Thyroid gland (tissue), 4 donors: ENCODE measurements around the gene TSNAX. TPM values are rescaled to one million over a fixed set of nuclear protein-coding genes. Genes with fewer than 3 reads are reported as not detected.

Source experiments
- DNase-seq, 2 donors: peaks; one replicate each; pipeline ENCODE4 v3.0.0-alpha.2; 2019
- H3K27ac ChIP-seq, 3 donors: fragments of 200-600 bp; sonication (generic); 1 replicate in 2 of 3; 2 replicates in 1 of 3; pipeline ENCODE4 v1.5.1; 2016 to 2019; ENCODE audit warnings: mild to moderate bottlenecking in 1 of 3, moderate library complexity in 1 of 3
- H3K27me3 ChIP-seq: fragments of 200-600 bp; sonication (generic); one replicate; pipeline ENCODE4 v1.5.1; 2019
- H3K36me3 ChIP-seq, 2 donors: fragments of 200-600 bp; sonication (generic); one replicate each; pipeline ENCODE4 v1.5.1; 2016 to 2019
- H3K4me1 ChIP-seq, 2 donors: fragments of 200-600 bp; sonication (generic); one replicate each; pipeline ENCODE4 v1.5.1; 2017 to 2019
- H3K4me3 ChIP-seq, 3 donors: fragments of 200-600 bp; sonication (generic); replicated peaks in 1 of 3; 1 replicate in 2 of 3; 2 replicates in 1 of 3; pipeline ENCODE4 v1.5.1; 2016; ENCODE audit warnings: mild to moderate bottlenecking in 1 of 3
- H3K9me3 ChIP-seq: fragments of 200-600 bp; sonication (generic); one replicate; pipeline ENCODE4 v1.5.1; 2017
- POLR2A ChIP-seq, 2 donors: fragments of 450-650 bp; IDR thresholded peaks; one replicate each; pipeline ENCODE4 v1.6.1; 2017; ENCODE audit warnings: antibody characterized with exemption in 2 of 2, mild to moderate bottlenecking in 2 of 2, moderate library complexity in 1 of 2
- WGBS, 2 donors: methylation state at CpG; one replicate each; pipeline ENCODE4 v1.1.5; 2017; 5-methylcytosine and 5-hydroxymethylcytosine counted together
- intact Hi-C: fragments of 100-400 bp; cut with DNase I; formaldehyde crosslinking; loops from one replicate; pipeline ENCODE4 v1.15.1; 2023
- total RNA-seq, 4 donors: library from RNA; depleted of rRNA; stranded (reverse); fragments of >200 nt; gene quantifications; one replicate each; pipeline ENCODE4 v1.2.3, GENCODE V29; 2016
- TF ChIP-seq, protein P1 (sequence below), 6 experiments: fragments of 200-600 bp in 3 of 6; fragments of 450-650 bp in 3 of 6; sonication (generic) in 3 of 6; IDR thresholded peaks; one replicate each; pipeline ENCODE4 v1.5.1; 2016 to 2019; ENCODE audit warnings: antibody characterized with exemption in 6 of 6, mild to moderate bottlenecking in 2 of 6, inconsistent platforms in 1 of 6, moderate library complexity in 1 of 6

Gene TSNAX
- total RNA-seq, 4 donors from 2014 or later: 32.0 to 43.7 (median 36.5) TPM

DNA sequence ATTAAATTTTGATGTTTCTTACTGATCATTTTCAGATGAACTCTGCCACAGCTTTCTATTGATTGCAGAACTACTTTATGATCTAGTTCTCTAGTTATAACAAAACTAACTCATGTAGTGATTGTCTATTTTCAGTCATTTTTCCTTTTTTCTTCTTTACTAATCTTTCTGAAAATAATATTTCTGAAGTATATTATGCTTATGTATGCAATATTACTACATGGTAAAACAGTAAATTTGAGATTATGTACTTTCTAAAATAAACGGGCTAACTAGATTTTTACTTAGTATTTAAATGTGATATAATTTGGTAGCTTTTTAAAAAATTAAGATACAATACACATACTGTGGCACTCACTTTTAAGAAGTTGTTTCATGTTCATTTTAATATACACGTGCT, 7.6 kb downstream of the TSNAX start:
- intact Hi-C loops: no loop called here
- H3K27ac ChIP-seq: no peak overlapping the region
- H3K27me3 ChIP-seq: no peaks in the 10 kb centered on the region
- H3K36me3 ChIP-seq: peaks cover 0 to 8% of the 10 kb centered on the region in 2 donors
- TF ChIP-seq, protein P1, sequence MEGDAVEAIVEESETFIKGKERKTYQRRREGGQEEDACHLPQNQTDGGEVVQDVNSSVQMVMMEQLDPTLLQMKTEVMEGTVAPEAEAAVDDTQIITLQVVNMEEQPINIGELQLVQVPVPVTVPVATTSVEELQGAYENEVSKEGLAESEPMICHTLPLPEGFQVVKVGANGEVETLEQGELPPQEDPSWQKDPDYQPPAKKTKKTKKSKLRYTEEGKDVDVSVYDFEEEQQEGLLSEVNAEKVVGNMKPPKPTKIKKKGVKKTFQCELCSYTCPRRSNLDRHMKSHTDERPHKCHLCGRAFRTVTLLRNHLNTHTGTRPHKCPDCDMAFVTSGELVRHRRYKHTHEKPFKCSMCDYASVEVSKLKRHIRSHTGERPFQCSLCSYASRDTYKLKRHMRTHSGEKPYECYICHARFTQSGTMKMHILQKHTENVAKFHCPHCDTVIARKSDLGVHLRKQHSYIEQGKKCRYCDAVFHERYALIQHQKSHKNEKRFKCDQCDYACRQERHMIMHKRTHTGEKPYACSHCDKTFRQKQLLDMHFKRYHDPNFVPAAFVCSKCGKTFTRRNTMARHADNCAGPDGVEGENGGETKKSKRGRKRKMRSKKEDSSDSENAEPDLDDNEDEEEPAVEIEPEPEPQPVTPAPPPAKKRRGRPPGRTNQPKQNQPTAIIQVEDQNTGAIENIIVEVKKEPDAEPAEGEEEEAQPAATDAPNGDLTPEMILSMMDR (IDR thresholded peaks at IDR 0.05): no peak
- TF ChIP-seq POLR2A (IDR thresholded peaks at IDR 0.05): no peak
- H3K4me1 ChIP-seq: peaks cover 7 to 8% of the 10 kb centered on the region in 2 donors
- WGBS, 2 donors: 91 to 92% methylated on average over 2 of the region's 2 CpGs
- H3K9me3 ChIP-seq: no peaks in the 10 kb centered on the region
- no peak overlapping the region for H3K4me3 ChIP-seq
- DNase-seq: no peak

DNA sequence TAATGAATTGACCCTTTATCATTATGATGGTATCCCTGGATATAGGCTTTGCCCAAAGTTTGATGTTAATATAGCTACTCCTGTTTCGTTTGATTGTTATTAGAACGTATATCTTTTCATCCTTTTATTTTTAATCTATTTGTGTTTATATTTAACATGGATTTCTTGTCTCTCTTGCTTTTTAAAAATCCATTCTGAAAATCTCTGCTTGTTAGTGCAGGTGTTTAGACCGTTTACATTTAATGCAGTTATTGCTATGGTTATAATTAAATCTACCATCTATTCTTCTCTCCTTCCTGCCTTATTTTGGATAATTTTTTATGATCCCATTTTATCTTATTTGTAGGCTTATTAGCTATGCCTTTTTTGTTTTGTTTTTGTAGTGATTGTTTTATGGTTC, 12.4 kb downstream of the TSNAX start:
- intact Hi-C loops: no loop called here
- Histone ChIP-seq H3K36me3 (peaks cover 6 to 8% of the 10 kb centered on the region in 2 donors), H3K4me3 (no peak overlapping the region), H3K27me3 (no peaks in the 10 kb centered on the region), H3K4me1 (no peaks in the 10 kb centered on the region), H3K9me3 (no peaks in the 10 kb centered on the region), H3K27ac (no peak overlapping the region)
- DNase-seq: no peak
- TF ChIP-seq, protein P1 (IDR thresholded peaks at IDR 0.05): no peak
- no peak for TF ChIP-seq POLR2A (IDR thresholded peaks at IDR 0.05)
- WGBS, 2 donors: 97 to 100% methylated on average over 3 of the region's 3 CpGs

DNA sequence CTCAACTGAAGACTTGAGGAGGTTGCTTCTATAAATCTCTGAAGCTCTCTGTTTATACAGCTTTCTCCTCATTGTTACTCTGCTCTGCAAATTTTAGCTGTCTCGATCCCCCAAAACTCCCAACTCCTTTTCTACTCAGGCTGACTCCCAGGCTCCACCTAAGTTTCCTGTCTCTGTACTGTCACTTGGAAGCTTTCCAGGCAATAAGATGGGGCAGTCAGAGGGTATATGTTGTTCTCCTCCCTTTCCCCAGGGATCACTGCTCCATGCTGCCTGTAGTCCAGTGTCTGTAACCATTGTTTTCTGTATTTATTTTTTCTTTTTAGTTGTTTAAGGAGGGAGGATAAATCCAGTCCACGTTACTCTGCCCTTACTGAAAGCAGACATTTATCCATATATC, 13.4 kb downstream of the TSNAX start:
- intact Hi-C loops: no loop called here
- Histone ChIP-seq H3K27me3 (no peaks in the 10 kb centered on the region), H3K4me1 (no peaks in the 10 kb centered on the region), H3K36me3 (peaks cover 6 to 8% of the 10 kb centered on the region in 2 donors), H3K9me3 (no peaks in the 10 kb centered on the region), H3K4me3 (no peak overlapping the region), H3K27ac (no peak overlapping the region)
- 83 to 87% methylated on average over 2 of the region's 2 CpGs for WGBS, 2 donors
- TF ChIP-seq POLR2A (IDR thresholded peaks at IDR 0.05): no peak
- TF ChIP-seq, protein P1 (IDR thresholded peaks at IDR 0.05): no peak
- no peak for DNase-seq

DNA sequence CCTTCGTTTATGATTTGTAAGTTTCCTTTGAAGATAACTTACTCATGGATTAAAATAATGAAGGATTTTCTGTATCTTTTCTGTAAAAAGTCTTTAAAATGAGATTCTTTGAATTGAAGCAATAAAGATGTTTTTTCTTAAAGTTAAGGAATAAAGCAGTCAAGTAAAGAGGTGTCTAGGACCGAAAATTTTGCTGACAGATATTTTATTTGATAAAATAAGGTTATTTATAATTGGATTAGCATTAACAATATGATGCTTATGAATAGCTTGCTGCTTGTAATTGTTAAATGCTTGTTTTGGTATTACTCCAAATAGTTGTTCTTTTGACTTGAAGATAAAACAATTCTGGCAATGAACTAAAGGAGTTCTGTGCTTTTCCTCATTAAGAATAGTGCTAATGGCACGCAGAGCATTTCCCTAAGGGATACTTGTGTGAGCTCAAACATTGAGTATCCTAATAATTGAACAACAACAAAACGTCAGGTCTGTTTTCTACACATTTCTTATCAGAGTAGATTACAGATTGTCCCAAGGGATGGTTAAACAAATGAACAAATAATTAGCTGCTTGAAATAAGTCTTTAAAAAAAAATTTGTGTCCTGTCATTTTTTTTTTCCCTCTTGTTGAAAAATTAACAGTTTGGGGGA, 16.6 kb downstream of the TSNAX start:
- intact Hi-C loops: no loop called here
- Histone ChIP-seq H3K9me3 (no peaks in the 10 kb centered on the region), H3K4me3 (no peak overlapping the region), H3K4me1 (no peaks in the 10 kb centered on the region), H3K36me3 (peaks cover 0 to 6% of the 10 kb centered on the region in 2 donors), H3K27me3 (no peaks in the 10 kb centered on the region), H3K27ac (no peak overlapping the region)
- no peak for DNase-seq
- TF ChIP-seq, protein P1 (IDR thresholded peaks at IDR 0.05): no peak
- no peak for TF ChIP-seq POLR2A (IDR thresholded peaks at IDR 0.05)
- 72 to 77% methylated on average over 4 of the region's 4 CpGs for WGBS, 2 donors

DNA sequence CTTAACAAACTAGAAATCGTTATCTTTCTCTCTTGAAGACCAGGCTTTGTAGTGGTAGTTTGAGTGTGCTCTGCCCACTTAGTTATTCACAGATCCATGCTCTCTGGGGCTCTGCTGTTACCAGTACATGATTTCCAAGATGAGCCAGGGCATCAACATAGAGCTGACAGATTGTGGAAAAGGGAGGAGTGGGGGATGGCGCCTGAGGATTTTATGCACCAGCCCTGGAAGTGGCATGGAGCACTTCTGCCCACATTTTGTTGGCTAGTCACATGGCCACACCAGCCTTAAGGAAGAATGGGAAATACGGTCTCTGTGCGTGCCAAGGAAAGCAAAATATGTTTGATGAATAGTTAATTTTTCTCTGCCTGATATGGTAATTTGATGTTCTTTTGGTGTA, 18.2 kb downstream of the TSNAX start:
- WGBS, 2 donors: 90% methylated on average over 4 of the region's 4 CpGs
- Histone ChIP-seq H3K9me3 (no peaks in the 10 kb centered on the region), H3K4me1 (no peaks in the 10 kb centered on the region), H3K27ac (no peak overlapping the region), H3K4me3 (no peak overlapping the region), H3K27me3 (no peaks in the 10 kb centered on the region), H3K36me3 (peaks cover 0 to 6% of the 10 kb centered on the region in 2 donors)
- intact Hi-C loops: no loop called here
- TF ChIP-seq, protein P1 (IDR thresholded peaks at IDR 0.05): no peak
- TF ChIP-seq POLR2A (IDR thresholded peaks at IDR 0.05): no peak
- no peak for DNase-seq
